Cardiac muscle cell (in vitro differentiated cells and primary cell): ENCODE results near the gene ATP5IF1. TPM values are rescaled to one million over a fixed set of nuclear protein-coding genes. Genes with fewer than 3 reads are reported as not detected.
A peak's percentile ranks its signal among the peaks of the same experiment; 100 is the strongest.

Experiments
- DNase-seq, 2 donors: peaks; one replicate each; pipeline versions ENCODE4 v3.0.0 to v3.0.0-alpha.2; 2010 to 2017; ENCODE audit warnings: low read depth in 1 of 2, low spot score in 1 of 2
- H3K27ac ChIP-seq: fragments of 200-600 bp; sonication (generic); 2 replicates; pipeline ENCODE4 v1.5.1; 2016
- H3K27me3 ChIP-seq: fragments of 200-600 bp; sonication (generic); 2 replicates; pipeline ENCODE4 v1.6.0; 2016; ENCODE audit warnings: control low read depth
- H3K36me3 ChIP-seq: fragments of 200-600 bp; sonication (generic); 2 replicates; pipeline ENCODE4 v1.5.1; 2016; ENCODE audit warnings: control low read depth
- H3K4me1 ChIP-seq: fragments of 200-600 bp; sonication (generic); 2 replicates; pipeline ENCODE4 v1.8.1; 2017; ENCODE audit warnings: low read depth, mild to moderate bottlenecking, mixed run types
- H3K4me3 ChIP-seq: fragments of 200-600 bp; sonication (generic); 2 replicates; pipeline ENCODE4 v1.5.1; 2016; ENCODE audit warnings: mild to moderate bottlenecking
- H3K9me3 ChIP-seq: fragments of 200-600 bp; sonication (generic); 2 replicates; pipeline ENCODE4 v1.5.1; 2017; ENCODE audit warnings: low read depth, mild to moderate bottlenecking, control low read depth
- polyA plus RNA-seq: library from polyadenylated mRNA; unstranded; fragments of >200 nt; fragmentation: Nextera tagmentation; extraction: Ambion mirVana; gene quantifications from 2 replicates; pipeline ENCODE4 v1.2.1, GENCODE V29; 2016
- total RNA-seq: library from RNA; depleted of rRNA; stranded (reverse); fragments of >200 nt; gene quantifications from 2 replicates; pipeline ENCODE4 v1.2.3, GENCODE V29; 2016
- TF ChIP-seq, protein P1 (sequence below): IDR thresholded peaks from 2 replicates; pipeline ENCODE4 v1.5.1; 2012; ENCODE audit warnings: low read depth, mild to moderate bottlenecking, low read length

Gene ATP5IF1
- total and polyA plus RNA-seq, 2 experiments from 2014 or later = 1,032 to 1,056 TPM

DNA sequence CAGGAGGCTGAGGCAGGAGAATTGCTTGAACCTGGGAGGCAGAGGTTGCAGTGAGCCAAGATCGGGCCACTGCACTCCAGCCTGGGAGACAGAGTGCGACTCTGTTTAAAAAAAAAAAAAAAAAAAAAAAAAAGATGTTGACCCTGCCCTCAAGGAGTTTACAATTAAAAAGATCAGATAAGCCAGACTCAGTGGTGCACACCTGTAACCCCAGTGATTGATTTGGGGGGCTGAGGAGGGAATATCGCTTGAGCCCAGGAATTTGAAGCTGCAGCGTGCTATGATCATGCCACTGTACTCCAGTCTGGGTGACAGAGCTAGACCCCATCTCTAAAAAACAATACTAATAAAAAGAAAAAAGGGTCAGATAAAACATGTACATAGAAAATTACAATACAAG, 21.8 kb downstream of the ATP5IF1 start:
- Histone ChIP-seq H3K9me3 (no peaks in the 10 kb centered on the region), H3K4me3 (no peak overlapping the region), H3K4me1 (peaks cover 14% of the 10 kb centered on the region), H3K36me3 (no peaks in the 10 kb centered on the region), H3K27ac (no peak overlapping the region), H3K27me3 (no peaks in the 10 kb centered on the region)
- TF ChIP-seq, protein P1, sequence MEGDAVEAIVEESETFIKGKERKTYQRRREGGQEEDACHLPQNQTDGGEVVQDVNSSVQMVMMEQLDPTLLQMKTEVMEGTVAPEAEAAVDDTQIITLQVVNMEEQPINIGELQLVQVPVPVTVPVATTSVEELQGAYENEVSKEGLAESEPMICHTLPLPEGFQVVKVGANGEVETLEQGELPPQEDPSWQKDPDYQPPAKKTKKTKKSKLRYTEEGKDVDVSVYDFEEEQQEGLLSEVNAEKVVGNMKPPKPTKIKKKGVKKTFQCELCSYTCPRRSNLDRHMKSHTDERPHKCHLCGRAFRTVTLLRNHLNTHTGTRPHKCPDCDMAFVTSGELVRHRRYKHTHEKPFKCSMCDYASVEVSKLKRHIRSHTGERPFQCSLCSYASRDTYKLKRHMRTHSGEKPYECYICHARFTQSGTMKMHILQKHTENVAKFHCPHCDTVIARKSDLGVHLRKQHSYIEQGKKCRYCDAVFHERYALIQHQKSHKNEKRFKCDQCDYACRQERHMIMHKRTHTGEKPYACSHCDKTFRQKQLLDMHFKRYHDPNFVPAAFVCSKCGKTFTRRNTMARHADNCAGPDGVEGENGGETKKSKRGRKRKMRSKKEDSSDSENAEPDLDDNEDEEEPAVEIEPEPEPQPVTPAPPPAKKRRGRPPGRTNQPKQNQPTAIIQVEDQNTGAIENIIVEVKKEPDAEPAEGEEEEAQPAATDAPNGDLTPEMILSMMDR = no peak
- no peak for DNase-seq

DNA sequence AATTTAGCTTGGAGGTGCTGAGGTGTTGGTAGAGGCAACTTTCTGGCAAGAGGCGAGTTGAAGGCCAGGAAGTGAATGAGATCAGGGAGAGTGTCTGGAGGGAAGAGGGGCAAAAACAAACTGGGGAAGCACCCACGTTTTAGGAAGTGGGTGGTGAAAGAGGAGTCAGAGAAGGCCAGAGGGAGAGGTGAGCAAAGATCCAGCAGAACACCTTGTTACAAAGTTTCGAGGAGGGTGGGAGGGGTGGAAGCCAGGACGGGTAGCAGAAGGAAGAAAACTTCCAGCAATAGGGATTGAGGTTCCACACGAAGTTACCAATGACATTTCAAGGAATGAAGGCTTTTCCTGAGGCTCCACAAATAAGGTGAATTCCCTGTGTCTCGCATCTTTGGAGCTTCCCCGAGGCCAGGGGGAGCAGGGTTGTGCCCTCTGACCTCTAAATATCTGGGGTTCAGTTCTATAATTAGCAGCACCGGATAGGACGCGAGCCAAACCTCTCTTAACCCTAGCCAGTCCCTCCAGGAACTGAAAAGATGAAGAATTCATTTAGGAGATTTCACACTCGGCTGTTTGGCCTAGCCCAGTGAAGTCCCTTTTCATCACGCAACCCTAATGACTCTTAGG, 22.8 kb downstream of the ATP5IF1 start:
- Histone ChIP-seq H3K9me3 (no peaks in the 10 kb centered on the region), H3K4me3 (no peak overlapping the region), H3K4me1 (peaks cover 14% of the 10 kb centered on the region), H3K27ac (peak overlapping the region; percentile 4), H3K27me3 (no peaks in the 10 kb centered on the region), H3K36me3 (no peaks in the 10 kb centered on the region)
- TF ChIP-seq, protein P1 = no peak
- DNase-seq = no peak

DNA sequence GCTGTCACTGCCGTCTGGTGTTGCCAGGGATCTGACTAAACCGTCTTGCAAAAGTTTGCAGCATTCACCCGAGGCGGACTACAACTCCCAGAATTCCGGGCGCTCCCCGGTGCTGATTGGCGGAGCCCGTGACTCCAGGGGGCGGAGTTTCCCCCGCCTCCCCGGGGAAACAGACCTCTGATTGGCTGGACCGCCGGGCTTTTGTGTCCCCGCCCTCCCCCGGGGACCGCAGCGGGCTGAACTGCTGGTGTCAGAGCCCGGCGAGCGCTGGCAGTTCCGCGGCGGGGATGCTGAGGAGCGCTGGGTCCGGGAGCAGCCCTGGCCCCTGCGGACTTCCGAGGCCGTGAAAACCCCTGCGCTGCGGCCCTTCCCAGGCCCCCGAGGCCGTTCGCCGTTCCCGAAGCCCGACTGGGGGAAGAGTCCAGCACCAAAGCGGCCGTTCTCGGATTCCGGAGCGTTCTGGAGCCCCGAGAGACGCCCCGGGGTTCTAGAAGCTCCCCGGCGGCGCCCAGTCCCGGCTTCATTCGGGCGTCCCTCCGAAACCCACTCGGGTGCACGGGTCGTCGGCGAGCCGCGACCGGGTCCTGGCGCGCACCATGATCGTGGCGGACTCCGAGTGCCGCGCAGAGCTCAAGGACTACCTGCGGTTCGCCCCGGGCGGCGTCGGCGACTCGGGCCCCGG, 23.5 kb downstream of the ATP5IF1 start, which contains the start of gene SESN2:
SESN2 (plus strand) TSS at position 267 of the 682 bp plus-strand sequence; CDS start at position 597, 330 bp downstream.
- H3K9me3 ChIP-seq = no peaks in the 10 kb centered on the region
- H3K36me3 ChIP-seq = no peaks in the 10 kb centered on the region
- peak within 1 kb of the TSS; percentile 72 for H3K4me3 ChIP-seq
- TF ChIP-seq, protein P1 = no peak
- H3K27ac ChIP-seq = peak within 1 kb of the TSS; percentile 65
- H3K4me1 ChIP-seq = peaks cover 18% of the 10 kb centered on the region
- H3K27me3 ChIP-seq = no peaks in the 10 kb centered on the region
- peak; percentile 99 to 100 for DNase-seq

DNA sequence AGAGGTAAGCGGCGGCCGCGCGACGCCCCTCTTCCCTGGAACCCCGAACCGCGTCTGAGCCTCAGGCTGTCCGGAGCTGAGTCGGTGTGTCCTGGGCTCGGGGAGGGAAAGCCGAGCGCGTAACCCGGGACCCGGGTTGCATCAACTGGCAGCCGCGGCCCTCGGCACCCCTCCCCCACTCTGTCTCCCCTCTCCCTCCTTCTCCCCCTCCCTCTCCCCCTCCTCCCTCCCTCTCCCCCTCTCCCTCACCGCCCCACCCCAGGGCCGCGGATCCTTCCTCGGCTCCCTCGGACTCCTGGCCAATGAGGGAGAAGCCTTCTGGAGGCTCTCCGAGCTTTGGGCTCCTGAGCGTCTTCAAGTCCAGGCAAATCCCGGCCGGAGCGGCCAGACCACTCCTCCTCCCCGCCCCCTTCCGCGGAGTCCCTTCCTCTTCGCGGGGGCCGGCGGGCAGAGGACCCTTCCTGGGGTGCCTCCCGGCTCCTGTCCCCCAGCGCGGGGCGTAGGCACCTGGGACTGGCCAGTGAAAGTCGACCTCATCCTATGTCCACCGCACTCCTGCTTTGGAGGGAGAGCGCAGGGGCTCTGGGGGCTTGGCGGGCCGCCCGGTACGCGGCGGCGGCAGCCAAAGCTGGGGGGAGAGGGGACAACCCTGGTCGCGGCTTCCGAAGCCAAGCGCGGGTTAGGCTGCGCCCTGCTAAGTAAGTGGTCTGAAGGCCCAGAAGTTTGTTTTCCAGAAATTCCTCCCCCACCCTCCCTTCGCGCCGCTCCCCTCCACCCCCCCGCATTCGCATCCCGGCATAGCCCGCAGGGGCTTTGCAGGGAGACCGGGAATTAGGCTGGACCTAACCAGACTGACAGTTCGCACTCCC, 24.2 kb downstream of the ATP5IF1 start:
- Histone ChIP-seq H3K9me3 (no peaks in the 10 kb centered on the region), H3K4me3 (peak overlapping the region; percentile 72), H3K4me1 (peaks cover 20% of the 10 kb centered on the region), H3K27me3 (no peaks in the 10 kb centered on the region), H3K36me3 (no peaks in the 10 kb centered on the region), H3K27ac (peak overlapping the region; percentile 65)
- DNase-seq = peak; percentile 90 to 96
- TF ChIP-seq, protein P1 = no peak

DNA sequence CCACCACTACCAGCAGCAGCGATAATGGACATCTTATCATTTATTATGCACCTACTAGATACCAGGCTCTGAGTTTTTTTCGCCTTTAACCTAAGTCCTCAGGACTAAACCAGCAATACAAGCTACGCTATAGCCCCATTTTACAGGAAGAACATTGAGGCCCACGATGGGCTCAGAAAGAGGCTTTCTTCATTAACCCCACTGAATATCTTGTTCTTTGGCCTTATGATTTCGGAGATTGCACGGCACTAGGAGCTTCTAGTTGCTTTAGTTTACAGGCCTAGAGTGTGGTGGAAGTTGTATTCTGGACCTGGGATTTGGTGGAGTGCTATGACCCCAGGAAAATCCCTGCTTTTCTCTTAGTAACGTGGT, 24.9 kb downstream of the ATP5IF1 start:
- H3K27ac ChIP-seq = no peak overlapping the region
- no peaks in the 10 kb centered on the region for H3K27me3 ChIP-seq
- H3K36me3 ChIP-seq = no peaks in the 10 kb centered on the region
- DNase-seq = no peak
- H3K4me3 ChIP-seq = peak overlapping the region; percentile 72
- TF ChIP-seq, protein P1 = no peak
- H3K4me1 ChIP-seq = peaks cover 20% of the 10 kb centered on the region
- H3K9me3 ChIP-seq = no peaks in the 10 kb centered on the region
